Chondrocyte (in vitro differentiated cells): ENCODE measurements around the gene SYNE4. TPM values are rescaled to one million over a fixed set of nuclear protein-coding genes. Genes with fewer than 3 reads are reported as not detected.

Source experiments
- DNase-seq: peaks from one replicate; pipeline ENCODE4 v3.0.0; 2021; ENCODE audit warnings: mixed read lengths, low spot score
- H3K27ac Mint-ChIP-seq: one replicate; pipeline ENCODE4 v1.8.0; 2021; ENCODE audit warnings: mild to moderate bottlenecking, moderate library complexity, mixed read lengths; ENCODE audit not compliant: unreplicated experiment
- H3K27me3 Mint-ChIP-seq: 2 replicates; pipeline ENCODE4 v1.8.0; 2021; ENCODE audit warnings: low read depth, mixed read lengths
- H3K36me3 Mint-ChIP-seq: 2 replicates; pipeline ENCODE4 v1.8.0; 2021; ENCODE audit warnings: low read depth, mixed read lengths
- H3K4me1 Mint-ChIP-seq: 2 replicates; pipeline ENCODE4 v1.8.0; 2021; ENCODE audit warnings: low read depth, mild to moderate bottlenecking, mixed read lengths
- H3K4me3 Mint-ChIP-seq: one replicate; pipeline ENCODE4 v1.8.0; 2021; ENCODE audit warnings: mild to moderate bottlenecking, moderate library complexity, mixed read lengths; ENCODE audit not compliant: unreplicated experiment
- H3K9me3 Mint-ChIP-seq: 2 replicates; pipeline ENCODE4 v1.8.0; 2021; ENCODE audit warnings: low read depth, mixed read lengths
- total RNA-seq: library from RNA; stranded (reverse); gene quantifications from 3 replicates; pipeline ENCODE4 v1.2.1, GENCODE V29; 2021
- TF ChIP-seq, protein P1 (sequence below): fragments of 200-600 bp; sonication (generic); IDR thresholded peaks from 2 replicates; pipeline ENCODE4 v1.5.0; 2021; ENCODE audit warnings: antibody characterized with exemption, mild to moderate bottlenecking, moderate library complexity

SYNE4 gene
- total RNA-seq, 1 donor from 2014 or later: 0.27 TPM

DNA sequence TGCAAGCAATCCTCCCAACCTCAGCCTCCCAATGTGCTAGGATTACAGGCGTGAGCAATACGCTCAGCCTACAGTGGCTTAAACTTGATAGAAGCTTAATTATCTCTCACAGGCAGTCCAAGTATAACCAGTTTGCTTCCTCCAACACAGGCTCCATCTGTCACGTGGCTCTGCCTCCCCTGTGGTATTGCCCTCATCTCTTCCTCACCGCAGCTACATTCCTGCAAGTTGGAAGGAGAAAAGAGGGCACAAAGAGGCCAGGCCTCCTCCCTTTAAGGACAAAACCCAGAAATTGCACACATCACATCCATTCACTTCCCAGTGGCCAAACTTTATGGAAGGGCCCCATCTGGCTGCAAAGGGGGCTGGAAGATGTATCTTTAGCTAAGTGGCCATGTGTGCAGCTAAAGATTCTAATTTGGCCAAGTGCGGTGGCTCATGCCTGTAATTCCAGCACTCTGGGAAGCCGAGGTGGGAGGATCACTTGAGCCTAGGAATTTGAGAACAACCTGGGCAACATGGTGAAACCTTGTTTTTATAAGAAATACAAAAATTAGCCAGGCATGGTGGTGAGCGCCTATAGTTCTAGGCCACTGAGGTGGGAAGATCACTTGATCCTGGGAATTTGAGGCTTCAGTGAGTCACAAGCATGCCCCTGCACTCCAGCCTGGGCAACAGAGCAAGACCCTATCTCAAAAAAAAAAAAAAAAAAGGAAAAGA lies 16.7 kb downstream of the SYNE4 start:
- Mint-ChIP-seq H3K27ac (no peak overlapping the region), H3K4me1 (peaks cover 17% of the 10 kb centered on the region), H3K36me3 (no peaks in the 10 kb centered on the region), H3K9me3 (no peaks in the 10 kb centered on the region), H3K27me3 (peaks cover 3% of the 10 kb centered on the region), H3K4me3 (no peak overlapping the region)
- no peak for DNase-seq
- TF ChIP-seq, protein P1, sequence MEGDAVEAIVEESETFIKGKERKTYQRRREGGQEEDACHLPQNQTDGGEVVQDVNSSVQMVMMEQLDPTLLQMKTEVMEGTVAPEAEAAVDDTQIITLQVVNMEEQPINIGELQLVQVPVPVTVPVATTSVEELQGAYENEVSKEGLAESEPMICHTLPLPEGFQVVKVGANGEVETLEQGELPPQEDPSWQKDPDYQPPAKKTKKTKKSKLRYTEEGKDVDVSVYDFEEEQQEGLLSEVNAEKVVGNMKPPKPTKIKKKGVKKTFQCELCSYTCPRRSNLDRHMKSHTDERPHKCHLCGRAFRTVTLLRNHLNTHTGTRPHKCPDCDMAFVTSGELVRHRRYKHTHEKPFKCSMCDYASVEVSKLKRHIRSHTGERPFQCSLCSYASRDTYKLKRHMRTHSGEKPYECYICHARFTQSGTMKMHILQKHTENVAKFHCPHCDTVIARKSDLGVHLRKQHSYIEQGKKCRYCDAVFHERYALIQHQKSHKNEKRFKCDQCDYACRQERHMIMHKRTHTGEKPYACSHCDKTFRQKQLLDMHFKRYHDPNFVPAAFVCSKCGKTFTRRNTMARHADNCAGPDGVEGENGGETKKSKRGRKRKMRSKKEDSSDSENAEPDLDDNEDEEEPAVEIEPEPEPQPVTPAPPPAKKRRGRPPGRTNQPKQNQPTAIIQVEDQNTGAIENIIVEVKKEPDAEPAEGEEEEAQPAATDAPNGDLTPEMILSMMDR: no peak

DNA sequence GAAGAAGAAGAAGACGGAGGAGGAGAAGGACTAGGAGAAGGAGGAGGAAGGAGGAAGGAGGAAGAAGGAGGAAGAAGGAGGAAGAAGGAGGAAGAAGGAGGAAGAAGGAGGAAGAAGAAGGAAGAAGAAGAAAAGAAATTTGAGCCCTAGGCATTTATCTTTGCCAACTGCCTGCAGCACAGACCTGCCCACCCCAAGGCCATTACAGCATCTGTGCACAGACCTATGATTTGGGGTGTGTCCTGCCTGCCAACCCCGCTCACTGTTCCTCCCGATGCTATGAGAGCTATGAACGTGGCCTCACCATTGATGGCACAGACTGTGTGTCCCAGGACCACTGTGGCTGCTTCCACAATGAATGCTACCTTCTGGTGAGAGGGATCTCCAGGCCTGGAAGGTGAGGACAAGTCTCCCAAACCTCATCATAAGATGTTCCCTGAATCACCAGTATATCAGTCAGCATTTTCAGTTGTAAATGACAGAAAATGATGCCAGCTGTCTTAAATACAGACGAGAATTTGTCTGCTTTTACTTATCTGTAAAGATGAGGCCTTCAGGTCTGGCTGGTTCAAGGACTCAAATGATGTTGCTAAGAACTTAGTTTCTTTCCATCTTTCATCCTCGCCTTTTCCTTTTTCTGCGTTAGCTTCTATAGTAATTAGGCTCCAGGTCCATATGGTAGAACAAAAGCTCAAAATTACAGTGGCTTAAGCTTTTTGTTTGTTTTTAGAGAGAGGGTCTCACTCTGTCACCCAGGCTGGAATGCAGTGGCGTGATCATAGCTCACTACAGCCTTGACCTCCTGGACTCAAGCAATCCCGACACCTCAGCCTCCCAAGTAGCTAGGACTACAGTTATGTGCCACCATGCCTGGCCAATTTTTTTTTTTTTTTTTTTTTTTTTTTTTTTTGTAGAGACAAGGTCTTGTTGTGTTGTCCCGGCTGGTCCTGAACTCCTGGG lies 17.6 kb downstream of the SYNE4 start:
- H3K36me3 Mint-ChIP-seq: no peaks in the 10 kb centered on the region

DNA sequence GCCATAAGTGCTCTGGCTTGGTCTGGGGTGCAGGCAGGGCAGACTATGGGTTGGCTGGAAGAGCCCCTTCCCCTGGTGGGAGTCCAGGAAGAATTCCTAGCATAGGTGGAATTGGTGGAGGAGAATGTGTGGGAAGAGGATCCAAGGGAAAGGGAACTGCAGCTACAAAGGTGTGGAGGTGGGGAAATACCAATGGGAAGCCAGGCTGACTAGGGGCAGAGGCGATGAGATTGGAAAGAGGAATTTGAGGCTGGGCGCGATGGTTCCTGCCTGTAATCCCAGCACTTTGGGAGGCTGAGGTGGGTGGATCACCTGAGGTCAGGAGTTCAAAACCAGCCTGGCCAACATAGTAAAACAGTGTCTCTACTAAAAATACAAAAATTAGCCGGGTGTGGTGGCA lies 18.5 kb downstream of the SYNE4 start:
- TF ChIP-seq, protein P1: no peak
- DNase-seq: no peak
- H3K27me3 Mint-ChIP-seq: peaks cover 12% of the 10 kb centered on the region
- no peaks in the 10 kb centered on the region for H3K36me3 Mint-ChIP-seq
- H3K27ac Mint-ChIP-seq: no peak overlapping the region
- H3K9me3 Mint-ChIP-seq: no peaks in the 10 kb centered on the region
- H3K4me3 Mint-ChIP-seq: no peak overlapping the region
- H3K4me1 Mint-ChIP-seq: peaks cover 7% of the 10 kb centered on the region

More for the DNA sequence above, 17.6 kb downstream of the SYNE4 start:
- Mint-ChIP-seq H3K27me3 (peaks cover 3% of the 10 kb centered on the region), H3K4me3 (no peak overlapping the region), H3K4me1 (peaks cover 11% of the 10 kb centered on the region), H3K27ac (no peak overlapping the region), H3K9me3 (no peaks in the 10 kb centered on the region)
- DNase-seq: no peak
- TF ChIP-seq, protein P1: no peak

DNA sequence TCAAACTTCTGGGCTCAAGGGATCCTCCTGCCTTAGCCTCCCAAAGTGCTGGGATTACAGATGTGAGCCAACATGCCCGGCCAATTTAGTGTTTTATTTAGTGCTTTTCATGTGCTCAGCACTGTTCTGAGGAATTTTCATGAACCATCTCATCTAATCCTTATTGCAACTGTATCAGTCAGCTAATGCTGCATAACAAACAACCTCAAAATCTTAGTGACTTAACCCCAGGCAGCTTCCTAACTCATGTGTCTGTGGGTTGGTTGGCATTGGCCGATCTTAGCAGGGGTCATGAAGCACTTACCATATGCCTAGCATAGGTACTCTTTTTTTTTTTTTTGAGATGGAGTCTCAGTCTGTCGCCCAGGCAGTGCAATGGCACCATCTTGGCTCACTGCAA lies 19.8 kb downstream of the SYNE4 start:
- Mint-ChIP-seq H3K27me3 (peaks cover 24% of the 10 kb centered on the region), H3K36me3 (no peaks in the 10 kb centered on the region), H3K9me3 (no peaks in the 10 kb centered on the region), H3K27ac (no peak overlapping the region), H3K4me3 (no peak overlapping the region), H3K4me1 (peaks cover 4% of the 10 kb centered on the region)
- no peak for DNase-seq
- TF ChIP-seq, protein P1: no peak

DNA sequence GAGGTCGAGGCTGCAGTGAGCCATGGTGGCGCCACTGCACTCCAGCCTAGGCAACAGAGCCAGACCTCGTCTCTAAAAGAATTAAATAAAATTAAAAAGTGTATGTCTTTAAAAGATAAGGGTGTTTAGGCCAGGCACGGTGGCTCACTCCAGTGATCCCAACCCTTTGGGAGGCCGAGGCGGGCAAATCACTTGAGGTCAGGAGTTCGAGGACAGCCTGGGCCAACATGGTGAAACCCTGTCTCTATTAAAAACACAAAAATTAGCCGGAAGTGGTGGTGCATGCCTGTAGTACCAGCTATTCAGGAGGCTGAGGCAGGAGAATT lies 21.1 kb downstream of the SYNE4 start:
- peaks cover 29% of the 10 kb centered on the region for H3K27me3 Mint-ChIP-seq
- H3K27ac Mint-ChIP-seq: no peak overlapping the region
- TF ChIP-seq, protein P1: peak; percentile 32
- H3K4me1 Mint-ChIP-seq: peaks cover 4% of the 10 kb centered on the region
- peak overlapping the region; percentile 71 for H3K4me3 Mint-ChIP-seq
- no peaks in the 10 kb centered on the region for H3K9me3 Mint-ChIP-seq
- no peak for DNase-seq
- no peaks in the 10 kb centered on the region for H3K36me3 Mint-ChIP-seq
